Nephron progenitor cell (in vitro differentiated cells): ENCODE measurements around the gene TNFSF13.

Experiments used
- DNase-seq: peaks from one replicate; pipeline ENCODE4 v3.0.0; 2021
- H3K27ac Mint-ChIP-seq: 2 replicates; pipeline ENCODE4 v1.8.0; 2021; ENCODE audit warnings: mild to moderate bottlenecking, moderate library complexity, mixed read lengths
- H3K27me3 Mint-ChIP-seq: 2 replicates; pipeline ENCODE4 v1.8.0; 2021; ENCODE audit warnings: mild to moderate bottlenecking, low read depth, mixed read lengths; ENCODE audit not compliant: poor library complexity
- H3K36me3 Mint-ChIP-seq: 2 replicates; pipeline ENCODE4 v1.8.0; 2021; ENCODE audit warnings: low read depth, mixed read lengths
- H3K4me1 Mint-ChIP-seq: 2 replicates; pipeline ENCODE4 v1.8.0; 2021; ENCODE audit warnings: mixed read lengths
- H3K4me3 Mint-ChIP-seq: 2 replicates; pipeline ENCODE4 v1.8.0; 2021; ENCODE audit warnings: mild to moderate bottlenecking, moderate library complexity, mixed read lengths
- H3K9me3 Mint-ChIP-seq: 2 replicates; pipeline ENCODE4 v1.8.0; 2021; ENCODE audit warnings: mild to moderate bottlenecking, moderate library complexity, mixed read lengths
- CTCF ChIP-seq: fragments of 200-600 bp; sonication (generic); IDR thresholded peaks from 2 replicates; pipeline ENCODE4 v1.5.0; 2021; ENCODE audit warnings: antibody characterized with exemption

TNFSF13 gene

GRCh38 chr17:7573324-7574080, 15.0 kb downstream of the TNFSF13 start:
- Mint-ChIP-seq H3K36me3 (peaks cover 78% of the 10 kb centered on the region), H3K27me3 (no peaks in the 10 kb centered on the region), H3K27ac (peak overlapping the region; percentile 99), H3K4me1 (peaks cover 60% of the 10 kb centered on the region), H3K9me3 (no peaks in the 10 kb centered on the region), H3K4me3 (peak overlapping the region; percentile 97)
- TF ChIP-seq CTCF, result no peak
- DNase-seq, result peak; percentile 81

GRCh38 chr17:7574176-7574953, 15.8 kb downstream of the TNFSF13 start:
- Mint-ChIP-seq H3K27me3 (no peaks in the 10 kb centered on the region), H3K4me1 (peaks cover 67% of the 10 kb centered on the region), H3K36me3 (peaks cover 78% of the 10 kb centered on the region), H3K9me3 (no peaks in the 10 kb centered on the region), H3K27ac (peak overlapping the region; percentile 97), H3K4me3 (peak overlapping the region; percentile 97)
- DNase-seq, result no peak
- no peak for TF ChIP-seq CTCF

GRCh38 chr17:7575481-7575883, 16.9 kb downstream of the TNFSF13 start:
- no peak for DNase-seq
- Mint-ChIP-seq H3K4me1 (peaks cover 77% of the 10 kb centered on the region), H3K36me3 (peaks cover 72% of the 10 kb centered on the region)

GRCh38 chr17:7575959-7576358, 17.4 kb downstream of the TNFSF13 start:
- TF ChIP-seq CTCF, result no peak
- peaks cover 80% of the 10 kb centered on the region for H3K4me1 Mint-ChIP-seq

More at GRCh38 chr17:7575481-7575883, 16.9 kb downstream of the TNFSF13 start:
- Mint-ChIP-seq H3K27me3 (no peaks in the 10 kb centered on the region), H3K9me3 (no peaks in the 10 kb centered on the region), H3K4me3 (peak overlapping the region; percentile 97), H3K27ac (peak overlapping the region; percentile 97)
- no peak for TF ChIP-seq CTCF

GRCh38 chr17:7576432-7576937, 17.9 kb downstream of the TNFSF13 start:
- no peak for DNase-seq
- Mint-ChIP-seq H3K27me3 (no peaks in the 10 kb centered on the region), H3K9me3 (no peaks in the 10 kb centered on the region), H3K4me1 (peaks cover 80% of the 10 kb centered on the region), H3K27ac (peak overlapping the region; percentile 89), H3K4me3 (peak overlapping the region; percentile 97), H3K36me3 (peaks cover 68% of the 10 kb centered on the region)
- TF ChIP-seq CTCF, result no peak

More at GRCh38 chr17:7575959-7576358, 17.4 kb downstream of the TNFSF13 start:
- peak overlapping the region; percentile 89 for H3K27ac Mint-ChIP-seq
- no peak for DNase-seq
- peaks cover 70% of the 10 kb centered on the region for H3K36me3 Mint-ChIP-seq
- no peaks in the 10 kb centered on the region for H3K9me3 Mint-ChIP-seq
- H3K4me3 Mint-ChIP-seq, result peak overlapping the region; percentile 97
- H3K27me3 Mint-ChIP-seq, result no peaks in the 10 kb centered on the region
